ENCODE data around the gene ZNRF3. TPM values are rescaled to one million over a fixed set of nuclear protein-coding genes. Genes with fewer than 3 reads are reported as not detected.

The ZNRF3 gene
- polyA plus RNA-seq, 6 donors from 2014 or later, result 0.09 to 0.23 (median 0.17) TPM; not detected in 2

- H3K36me3 Mint-ChIP-seq, result peaks cover 0 to 3% of the 10 kb centered on the region in 2 donors
- peaks cover 0 to 1% (median 0%) of the 10 kb centered on the region in 7 donors for H3K9me3 Mint-ChIP-seq
- ATAC-seq (ENCODE audit: low read depth in 2 of 2), result no peak
- H3K27ac Mint-ChIP-seq, result no peak overlapping the region
- DNase-seq, result no peak
- H3K27me3 Mint-ChIP-seq, result peaks cover 13 to 52% (median 24%) of the 10 kb centered on the region in 3 donors
- H3K4me3 Mint-ChIP-seq, result no peak overlapping the region
- peaks cover 8 to 11% (median 8%) of the 10 kb centered on the region in 3 donors for H3K4me1 Mint-ChIP-seq
Measured at GRCh38 chr22:29012952-29013351, 129.6 kb downstream of the ZNRF3 start.

GRCh38 chr22:29014293-29014692, 130.9 kb downstream of the ZNRF3 start:
- H3K36me3 Mint-ChIP-seq, result peaks cover 0 to 11% of the 10 kb centered on the region in 2 donors
- peaks cover 3 to 11% (median 5%) of the 10 kb centered on the region in 7 donors for H3K9me3 Mint-ChIP-seq
- peaks cover 8 to 11% (median 8%) of the 10 kb centered on the region in 3 donors for H3K4me1 Mint-ChIP-seq
- no peak overlapping the region for H3K4me3 Mint-ChIP-seq
- no peak overlapping the region for H3K27ac Mint-ChIP-seq
- H3K27me3 Mint-ChIP-seq, result peaks cover 18 to 48% (median 21%) of the 10 kb centered on the region in 3 donors
- DNase-seq (no peak), ATAC-seq (ENCODE audit: low read depth in 2 of 2) (no peak)

- Mint-ChIP-seq H3K36me3 (peaks cover 0 to 11% of the 10 kb centered on the region in 2 donors), H3K4me3 (no peak overlapping the region), H3K4me1 (peaks cover 8 to 11% (median 8%) of the 10 kb centered on the region in 3 donors), H3K27me3 (peaks cover 17 to 44% (median 21%) of the 10 kb centered on the region in 3 donors), H3K9me3 (peaks cover 3 to 11% (median 5%) of the 10 kb centered on the region in 7 donors), H3K27ac (peak overlapping the region in 1 of 6 donors; percentile 8)
- ATAC-seq (ENCODE audit: low read depth in 2 of 2), result no peak
- DNase-seq, result no peak
Measured at GRCh38 chr22:29014773-29015172, 131.4 kb downstream of the ZNRF3 start.

GRCh38 chr22:29016067-29016938, 132.9 kb downstream of the ZNRF3 start:
- Mint-ChIP-seq H3K9me3 (peaks cover 3 to 11% (median 5%) of the 10 kb centered on the region in 7 donors), H3K36me3 (peaks cover 0 to 11% of the 10 kb centered on the region in 2 donors), H3K4me1 (peaks cover 8 to 11% (median 8%) of the 10 kb centered on the region in 3 donors), H3K4me3 (peak overlapping the region in 1 of 8 donors; percentile 17), H3K27me3 (peaks cover 8 to 28% (median 14%) of the 10 kb centered on the region in 3 donors), H3K27ac (peak overlapping the region in 1 of 6 donors; percentile 66)
- DNase-seq (no peak), ATAC-seq (ENCODE audit: low read depth in 2 of 2) (no peak)

- no peak overlapping the region for H3K4me3 Mint-ChIP-seq
- no peak for DNase-seq
- peaks cover 0 to 11% of the 10 kb centered on the region in 2 donors for H3K36me3 Mint-ChIP-seq
- H3K27me3 Mint-ChIP-seq, result peaks cover 12 to 28% (median 14%) of the 10 kb centered on the region in 3 donors
- peaks cover 3 to 11% (median 5%) of the 10 kb centered on the region in 7 donors for H3K9me3 Mint-ChIP-seq
- H3K4me1 Mint-ChIP-seq, result peaks cover 8 to 11% (median 8%) of the 10 kb centered on the region in 3 donors
- ATAC-seq (ENCODE audit: low read depth in 2 of 2), result no peak
- H3K27ac Mint-ChIP-seq, result no peak overlapping the region
Measured at GRCh38 chr22:29018293-29019189, 135.2 kb downstream of the ZNRF3 start.

- ATAC-seq (ENCODE audit: low read depth in 2 of 2), result no peak
Measured at GRCh38 chr22:29022101-29022817, 138.9 kb downstream of the ZNRF3 start.

GRCh38 chr22:29023172-29023796, 139.9 kb downstream of the ZNRF3 start:
- peaks cover 17 to 24% (median 21%) of the 10 kb centered on the region in 3 donors for H3K27me3 Mint-ChIP-seq
- peaks cover 0 to 5% of the 10 kb centered on the region in 2 donors for H3K36me3 Mint-ChIP-seq
- H3K27ac Mint-ChIP-seq, result no peak overlapping the region
- ATAC-seq (ENCODE audit: low read depth in 2 of 2), result no peak
- DNase-seq, result no peak
- H3K4me1 Mint-ChIP-seq, result no peaks in the 10 kb centered on the region
- no peak overlapping the region for H3K4me3 Mint-ChIP-seq
- peaks cover 3 to 10% (median 3%) of the 10 kb centered on the region in 7 donors for H3K9me3 Mint-ChIP-seq

More at GRCh38 chr22:29022101-29022817, 138.9 kb downstream of the ZNRF3 start:
- peaks cover 3 to 11% (median 5%) of the 10 kb centered on the region in 7 donors for H3K9me3 Mint-ChIP-seq
- peaks cover 0 to 11% of the 10 kb centered on the region in 2 donors for H3K36me3 Mint-ChIP-seq
- DNase-seq, result no peak
- H3K27me3 Mint-ChIP-seq, result peaks cover 18 to 24% (median 21%) of the 10 kb centered on the region in 3 donors
- no peak overlapping the region for H3K4me3 Mint-ChIP-seq
- no peak overlapping the region for H3K27ac Mint-ChIP-seq
- H3K4me1 Mint-ChIP-seq, result no peaks in the 10 kb centered on the region

GRCh38 chr22:29026579-29026978, 143.2 kb downstream of the ZNRF3 start:
- peaks cover 43 to 50% (median 48%) of the 10 kb centered on the region in 3 donors for H3K27me3 Mint-ChIP-seq

GRCh38 chr22:29028468-29028867, 145.1 kb downstream of the ZNRF3 start:
- DNase-seq (no peak), ATAC-seq (ENCODE audit: low read depth in 2 of 2) (no peak)
- Mint-ChIP-seq H3K4me1 (peaks cover 0 to 10% (median 8%) of the 10 kb centered on the region in 3 donors), H3K4me3 (no peak overlapping the region), H3K27me3 (peaks cover 47 to 65% (median 64%) of the 10 kb centered on the region in 3 donors), H3K9me3 (no peaks in the 10 kb centered on the region), H3K36me3 (no peaks in the 10 kb centered on the region), H3K27ac (no peak overlapping the region)

More at GRCh38 chr22:29026579-29026978, 143.2 kb downstream of the ZNRF3 start:
- Mint-ChIP-seq H3K9me3 (no peaks in the 10 kb centered on the region), H3K36me3 (no peaks in the 10 kb centered on the region), H3K27ac (no peak overlapping the region), H3K4me1 (peaks cover 0 to 10% (median 8%) of the 10 kb centered on the region in 3 donors), H3K4me3 (no peak overlapping the region)
- no peak for DNase-seq
- no peak for ATAC-seq (ENCODE audit: low read depth in 2 of 2)

- ATAC-seq (ENCODE audit: low read depth in 2 of 2) (no peak), DNase-seq (no peak)
- Mint-ChIP-seq H3K9me3 (no peaks in the 10 kb centered on the region), H3K4me1 (peaks cover 0 to 10% (median 8%) of the 10 kb centered on the region in 3 donors), H3K27ac (no peak overlapping the region), H3K36me3 (no peaks in the 10 kb centered on the region), H3K4me3 (peak overlapping the region in 1 of 8 donors; percentile 37), H3K27me3 (peaks cover 52 to 70% (median 64%) of the 10 kb centered on the region in 3 donors)
Measured at GRCh38 chr22:29029202-29030000, 146.0 kb downstream of the ZNRF3 start.

- Mint-ChIP-seq H3K4me1 (peaks cover 0 to 10% (median 8%) of the 10 kb centered on the region in 3 donors), H3K36me3 (no peaks in the 10 kb centered on the region), H3K9me3 (no peaks in the 10 kb centered on the region), H3K4me3 (peak overlapping the region in 7 of 8 donors; percentile 53 to 87 (median 70)), H3K27ac (no peak overlapping the region), H3K27me3 (peaks cover 52 to 73% (median 67%) of the 10 kb centered on the region in 3 donors)
- DNase-seq (no peak), ATAC-seq (ENCODE audit: low read depth in 2 of 2) (no peak)
Measured at GRCh38 chr22:29030016-29030617, 146.7 kb downstream of the ZNRF3 start.

Measured in naive B cell (primary cell).